Caco-2 (cell line): ENCODE measurements around the gene LRP5. TPM values are rescaled to one million over a fixed set of nuclear protein-coding genes. Genes with fewer than 3 reads are reported as not detected.
A peak's percentile ranks its signal among the peaks of the same experiment; 100 is the strongest.

ENCODE experiments used
- BruUV-seq: library from RNA; stranded (reverse); fragments of 400-500 nt; replicated peaks from 2 replicates; lab custom pipeline; 2021; lab: Mats Ljungman, UMichigan
- CTCF ChIA-PET: fragments of 300-600 bp; sonication (Branson Sonifier 250); formaldehyde crosslinking; loops from one replicate; lab custom pipeline; 2022; ENCODE audit warnings: antibody characterized with exemption; lab: Charles Lee
- POLR2A ChIA-PET: fragments of 300-600 bp; sonication (Branson Sonifier 250); formaldehyde crosslinking; loops from one replicate; lab custom pipeline; 2022; ENCODE audit warnings: antibody characterized with exemption; lab: Charles Lee
- DNase-seq, 2 experiments: peaks; one replicate each; pipeline versions ENCODE4 v3.0.0 to v3.0.0-alpha.2; 2020 to 2022
- H3K27me3 ChIP-seq: replicated peaks from 2 replicates; pipeline ENCODE4 v1.6.0; 2011; ENCODE audit warnings: low read length; ENCODE audit not compliant: control insufficient read depth, insufficient read depth
- H3K36me3 ChIP-seq: 2 replicates; pipeline ENCODE4 v1.5.1; 2011; ENCODE audit warnings: low read length; ENCODE audit not compliant: control insufficient read depth, insufficient read depth
- H3K4me1 ChIP-seq: fragments of 250-450 bp; sonication (Bioruptor Pico); 2 replicates; pipeline ENCODE4 v1.5.1; 2020; ENCODE audit warnings: mild to moderate bottlenecking
- H3K4me3 ChIP-seq: 2 replicates; pipeline ENCODE4 v1.5.1; 2011; ENCODE audit warnings: low read depth, mild to moderate bottlenecking, control low read depth, low read length
- H3K9me3 ChIP-seq: fragments of 250-450 bp; sonication (Bioruptor Pico); 2 replicates; pipeline ENCODE4 v1.5.1; 2020; ENCODE audit warnings: mild to moderate bottlenecking, moderate library complexity
- H3K27ac Mint-ChIP-seq: one replicate; pipeline ENCODE4 v1.8.0; 2022; ENCODE audit warnings: mixed read lengths; ENCODE audit not compliant: unreplicated experiment
- H3K27me3 Mint-ChIP-seq: one replicate; pipeline ENCODE4 v1.8.0; 2022; ENCODE audit warnings: mixed read lengths; ENCODE audit not compliant: insufficient read depth, unreplicated experiment
- H3K36me3 Mint-ChIP-seq: one replicate; pipeline ENCODE4 v1.8.0; 2022; ENCODE audit warnings: mild to moderate bottlenecking, mixed read lengths; ENCODE audit not compliant: insufficient read depth, unreplicated experiment
- H3K4me1 Mint-ChIP-seq: one replicate; pipeline ENCODE4 v1.8.0; 2022; ENCODE audit warnings: low read depth, mixed read lengths; ENCODE audit not compliant: unreplicated experiment
- H3K4me3 Mint-ChIP-seq: one replicate; pipeline ENCODE4 v1.8.0; 2022; ENCODE audit warnings: mild to moderate bottlenecking, moderate library complexity, mixed read lengths; ENCODE audit not compliant: unreplicated experiment
- H3K9me3 Mint-ChIP-seq: one replicate; pipeline ENCODE4 v1.8.0; 2022; ENCODE audit warnings: mixed read lengths; ENCODE audit not compliant: unreplicated experiment
- intact Hi-C: fragments of 100-400 bp; cut with micrococcal nuclease; formaldehyde crosslinking; loops from one replicate; pipeline ENCODE4 v1.10.0; 2022; ENCODE audit not compliant: unreplicated experiment
- total RNA-seq: library from RNA; stranded (reverse); gene quantifications from 2 replicates; pipeline ENCODE4 v1.2.3, GENCODE V29; 2022
- TF ChIP-seq, protein P1 (sequence below), 2 experiments: fragments of 200-600 bp in 1 of 2; IDR thresholded peaks; 1 replicate in 1 of 2; 2 replicates in 1 of 2; pipeline versions ENCODE4 v1.5.1 to v1.8.0; 2011 to 2022; ENCODE audit warnings: antibody characterized with exemption in 1 of 2, control low read depth in 1 of 2, inconsistent platforms in 1 of 2, low read depth in 1 of 2, low read length in 1 of 2, mild to moderate bottlenecking in 1 of 2, moderate library complexity in 1 of 2; ENCODE audit not compliant: insufficient read depth in 1 of 2, severe bottlenecking in 1 of 2, unreplicated experiment in 1 of 2

The LRP5 gene
- total RNA-seq, 1 experiment from 2014 or later = 94.3 TPM

DNA sequence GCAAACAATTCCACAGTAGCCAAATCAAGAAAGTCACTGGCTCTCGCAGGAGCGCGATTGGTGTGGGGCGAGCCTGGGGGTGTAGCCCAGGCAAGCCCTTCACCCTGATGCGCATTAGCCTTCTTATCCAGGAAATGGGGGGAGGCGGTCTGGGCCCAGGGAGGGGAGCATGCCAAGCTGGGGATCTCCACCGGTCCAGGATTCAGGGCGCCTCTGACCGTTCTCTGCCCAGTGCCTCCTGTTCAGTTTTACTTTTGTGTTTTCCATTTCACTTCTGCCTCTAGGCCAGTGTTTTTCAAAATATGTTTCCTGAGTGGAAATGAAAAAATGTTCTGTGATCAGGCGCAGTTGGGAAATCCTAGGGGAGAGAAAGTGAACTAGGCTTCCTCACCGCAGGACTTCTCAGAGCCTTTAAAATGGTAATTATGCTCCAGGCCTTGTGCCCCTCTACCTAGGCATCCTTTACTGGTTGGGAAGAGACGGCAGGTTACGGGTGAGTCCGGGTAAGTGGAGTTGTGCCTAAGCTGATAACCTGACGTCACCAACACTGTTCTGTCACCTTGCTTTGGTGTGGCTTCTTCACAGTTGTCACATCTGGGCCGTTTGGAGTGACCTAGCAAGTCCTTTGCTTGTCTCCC, 18.4 kb downstream of the LRP5 start:
- no peak overlapping the region for H3K4me3 ChIP-seq
- peak overlapping the region; percentile 55 for H3K27ac Mint-ChIP-seq
- BruUV-seq = no TSS peak

DNA sequence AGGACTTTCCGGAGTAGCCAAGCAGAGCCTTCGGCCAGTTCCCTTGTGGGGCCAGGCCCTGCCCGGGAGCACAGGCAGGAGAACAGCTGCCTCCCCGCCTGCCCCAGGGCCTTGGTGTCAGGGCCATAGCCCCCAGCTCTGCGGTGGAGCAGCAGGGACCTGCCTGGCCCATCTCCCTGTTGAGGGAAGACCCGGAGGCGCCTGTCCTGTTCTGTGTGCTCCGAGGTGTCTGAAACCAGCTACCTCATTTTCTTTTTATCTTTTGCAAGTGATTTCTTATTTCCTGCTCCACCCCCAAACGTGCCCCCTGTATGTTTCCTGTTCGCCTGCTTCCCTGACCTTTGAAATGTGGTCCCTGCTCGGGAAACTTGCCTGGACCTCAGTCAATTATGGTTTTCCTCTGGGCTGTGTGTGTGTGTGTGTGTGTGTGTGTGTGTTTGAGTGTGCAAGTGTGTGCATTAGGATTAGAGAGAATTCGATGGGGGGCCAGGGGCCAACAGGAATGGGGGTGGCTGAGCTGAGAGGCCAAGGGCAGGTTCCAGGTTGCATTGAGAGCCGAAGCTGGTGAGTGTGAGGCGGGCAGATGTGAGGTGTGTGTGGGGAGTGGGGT, 19.1 kb downstream of the LRP5 start:
- CTCF ChIA-PET = interaction anchor here (0.9 to 1.3 kb wide), 2 partner anchors 11 to 122 kb away, joined by 3 to 4 read pairs; no protein-coding TSS in a partner anchor
- TF ChIP-seq, protein P1, sequence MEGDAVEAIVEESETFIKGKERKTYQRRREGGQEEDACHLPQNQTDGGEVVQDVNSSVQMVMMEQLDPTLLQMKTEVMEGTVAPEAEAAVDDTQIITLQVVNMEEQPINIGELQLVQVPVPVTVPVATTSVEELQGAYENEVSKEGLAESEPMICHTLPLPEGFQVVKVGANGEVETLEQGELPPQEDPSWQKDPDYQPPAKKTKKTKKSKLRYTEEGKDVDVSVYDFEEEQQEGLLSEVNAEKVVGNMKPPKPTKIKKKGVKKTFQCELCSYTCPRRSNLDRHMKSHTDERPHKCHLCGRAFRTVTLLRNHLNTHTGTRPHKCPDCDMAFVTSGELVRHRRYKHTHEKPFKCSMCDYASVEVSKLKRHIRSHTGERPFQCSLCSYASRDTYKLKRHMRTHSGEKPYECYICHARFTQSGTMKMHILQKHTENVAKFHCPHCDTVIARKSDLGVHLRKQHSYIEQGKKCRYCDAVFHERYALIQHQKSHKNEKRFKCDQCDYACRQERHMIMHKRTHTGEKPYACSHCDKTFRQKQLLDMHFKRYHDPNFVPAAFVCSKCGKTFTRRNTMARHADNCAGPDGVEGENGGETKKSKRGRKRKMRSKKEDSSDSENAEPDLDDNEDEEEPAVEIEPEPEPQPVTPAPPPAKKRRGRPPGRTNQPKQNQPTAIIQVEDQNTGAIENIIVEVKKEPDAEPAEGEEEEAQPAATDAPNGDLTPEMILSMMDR (IDR thresholded peaks at IDR 0.05; ENCODE audit: insufficient read depth in 1 of 2, low read depth in 1 of 2, low read length in 1 of 2, severe bottlenecking in 1 of 2, unreplicated experiment in 1 of 2) = no peak
- Histone ChIP-seq H3K4me1 (peaks cover 37% of the 10 kb centered on the region), H3K27me3 (no peaks in the 10 kb centered on the region), H3K4me3 (no peak overlapping the region), H3K36me3 (peaks cover 3% of the 10 kb centered on the region; the same call in 1 of the 2 replicates), H3K9me3 (no peaks in the 10 kb centered on the region)
- peak; percentile 49 to 74 for DNase-seq
- intact Hi-C loops = no loop called here
- H3K4me3 Mint-ChIP-seq = peak overlapping the region; percentile 8
- peaks cover 32% of the 10 kb centered on the region for H3K36me3 Mint-ChIP-seq
- BruUV-seq = no TSS peak
- POLR2A ChIA-PET = no interaction called here
- H3K27ac Mint-ChIP-seq = peak overlapping the region; percentile 55
- H3K9me3 Mint-ChIP-seq = no peaks in the 10 kb centered on the region
- H3K27me3 Mint-ChIP-seq = no peaks in the 10 kb centered on the region
- H3K4me1 Mint-ChIP-seq = peaks cover 51% of the 10 kb centered on the region

More for the DNA sequence above, 18.4 kb downstream of the LRP5 start:
- H3K4me1 ChIP-seq = peaks cover 44% of the 10 kb centered on the region
- no peaks in the 10 kb centered on the region for H3K9me3 ChIP-seq
- ChIA-PET POLR2A (no interaction called here), CTCF (interaction anchor here (1.3 kb wide), 1 partner anchor 12 kb away, joined by 4 read pairs; no protein-coding TSS in a partner anchor)
- intact Hi-C loops = no loop called here
- no peaks in the 10 kb centered on the region for H3K27me3 Mint-ChIP-seq
- no peaks in the 10 kb centered on the region for H3K9me3 Mint-ChIP-seq
- peaks cover 38% of the 10 kb centered on the region for H3K36me3 Mint-ChIP-seq
- H3K36me3 ChIP-seq = peaks cover 3% of the 10 kb centered on the region; the same call in 1 of the 2 replicates
- TF ChIP-seq, protein P1 (IDR thresholded peaks at IDR 0.05; ENCODE audit: insufficient read depth in 1 of 2, low read depth in 1 of 2, low read length in 1 of 2, severe bottlenecking in 1 of 2, unreplicated experiment in 1 of 2) = no peak
- H3K4me3 Mint-ChIP-seq = no peak overlapping the region
- peaks cover 49% of the 10 kb centered on the region for H3K4me1 Mint-ChIP-seq
- no peak for DNase-seq
- H3K27me3 ChIP-seq = no peaks in the 10 kb centered on the region

DNA sequence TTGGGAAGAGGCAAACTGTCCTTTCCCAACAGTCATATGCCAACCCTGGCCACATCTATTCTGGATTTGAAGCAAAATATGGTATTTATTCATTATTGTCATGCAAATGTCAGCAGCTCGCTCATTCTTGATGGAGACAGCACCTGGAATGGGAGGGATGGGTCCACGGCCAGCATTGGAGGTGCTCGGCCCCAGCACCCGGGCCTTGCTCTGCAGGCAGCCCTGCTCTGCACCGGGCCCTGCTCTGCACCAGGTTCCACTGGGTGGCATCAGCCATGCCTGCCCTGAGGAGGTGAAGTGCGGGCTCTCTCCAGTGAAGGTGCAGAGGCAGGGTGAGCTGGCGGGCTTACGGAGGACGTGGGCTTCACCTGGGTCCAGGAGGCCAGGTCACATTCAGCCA, 19.8 kb downstream of the LRP5 start:
- CTCF ChIA-PET = interaction anchor here (0.6 to 1.3 kb wide), 4 partner anchors 10 to 163 kb away, joined by 3 to 5 read pairs (median 4); no protein-coding TSS in a partner anchor
- BruUV-seq = no TSS peak

More for the DNA sequence above, 19.8 kb downstream of the LRP5 start:
- Mint-ChIP-seq H3K27me3 (no peaks in the 10 kb centered on the region), H3K36me3 (peaks cover 34% of the 10 kb centered on the region), H3K4me1 (peaks cover 54% of the 10 kb centered on the region), H3K27ac (peak overlapping the region; percentile 7), H3K4me3 (no peak overlapping the region), H3K9me3 (no peaks in the 10 kb centered on the region)
- Histone ChIP-seq H3K36me3 (peaks cover 3% of the 10 kb centered on the region; the same call in 1 of the 2 replicates), H3K9me3 (no peaks in the 10 kb centered on the region), H3K4me1 (peaks cover 36% of the 10 kb centered on the region), H3K4me3 (no peak overlapping the region), H3K27me3 (no peaks in the 10 kb centered on the region)
- DNase-seq = no peak
- TF ChIP-seq, protein P1 (IDR thresholded peaks at IDR 0.05; ENCODE audit: insufficient read depth in 1 of 2, low read depth in 1 of 2, low read length in 1 of 2, severe bottlenecking in 1 of 2, unreplicated experiment in 1 of 2) = no peak
- intact Hi-C loops = no loop called here
- POLR2A ChIA-PET = interaction anchor here (0.6 kb wide), 1 partner anchor 45 kb away, joined by 3 read pairs; no protein-coding TSS in a partner anchor
